IMR-90 (cell line): ENCODE results near the gene ADGRA1.

Experiments used
- BHLHE40 ChIP-seq: fragments of 150-350 bp; IDR thresholded peaks from 2 replicates; pipeline ENCODE4 v1.6.1; 2016; ENCODE audit warnings: mild to moderate bottlenecking, low read depth, low read length
- CEBPB ChIP-seq: IDR thresholded peaks from 2 replicates; pipeline ENCODE4 v1.6.1; 2012; ENCODE audit warnings: low read depth, low read length, improper control_type of control experiment
- MAZ ChIP-seq: IDR thresholded peaks from 2 replicates; pipeline ENCODE4 v1.6.1; 2012; ENCODE audit warnings: low read depth, mild to moderate bottlenecking, low read length, improper control_type of control experiment, moderate library complexity, borderline replicate concordance
- POLR2A ChIP-seq: IDR thresholded peaks from 2 replicates; pipeline ENCODE4 v1.6.1; 2012; ENCODE audit warnings: mild to moderate bottlenecking, low read depth, low read length
- RAD21 ChIP-seq: IDR thresholded peaks from 2 replicates; pipeline ENCODE4 v1.6.1; 2012; ENCODE audit warnings: low read length, improper control_type of control experiment
- RCOR1 ChIP-seq: IDR thresholded peaks from 2 replicates; pipeline ENCODE4 v1.6.1; 2012; ENCODE audit warnings: mild to moderate bottlenecking, low read length, improper control_type of control experiment; ENCODE audit not compliant: insufficient replicate concordance
- RFX5 ChIP-seq: IDR thresholded peaks from 2 replicates; pipeline ENCODE4 v1.8.0; 2012; ENCODE audit warnings: low read depth, mild to moderate bottlenecking, low read length, moderate library complexity
- TF ChIP-seq, protein P1 (sequence below): conservative IDR thresholded peaks from 2 replicates; pipeline ENCODE4 v1.5.1; 2012; ENCODE audit warnings: mild to moderate bottlenecking, low read depth, low read length, improper control_type of control experiment
- TF ChIP-seq, protein P2 (sequence below): fragments of 150-350 bp; IDR thresholded peaks from 2 replicates; pipeline ENCODE4 v1.6.1; 2017; ENCODE audit warnings: mild to moderate bottlenecking, antibody characterized with exemption, low read length, low read depth

DNA sequence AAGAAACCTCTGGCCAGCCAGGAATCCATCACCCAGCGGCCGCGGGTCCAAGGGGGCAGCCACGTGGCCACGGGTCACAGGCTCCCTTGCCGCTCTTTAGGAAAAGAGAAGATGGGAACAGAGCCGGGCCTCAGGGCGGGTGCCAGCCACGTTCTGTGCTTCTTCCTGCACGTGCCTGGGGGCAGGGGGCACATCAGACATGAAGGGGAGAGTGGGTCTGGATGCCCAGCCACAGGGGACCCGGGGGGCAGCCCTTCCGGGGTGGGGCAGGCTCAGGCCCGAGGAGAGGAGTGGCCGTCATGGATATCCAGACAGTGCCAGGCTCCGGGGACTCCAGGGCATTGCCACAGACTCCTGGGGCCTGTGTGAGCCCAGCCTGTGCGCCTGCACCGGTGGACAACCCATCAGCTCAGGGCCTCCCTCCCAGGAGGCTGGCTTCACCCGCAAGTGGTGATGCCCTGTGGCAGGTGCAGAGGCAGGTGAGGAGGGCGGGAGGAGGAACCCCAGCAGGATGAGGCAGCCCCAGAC is 31.0 kb upstream of the ADGRA1 start:
- no peak for TF ChIP-seq RFX5
- TF ChIP-seq, protein P1, sequence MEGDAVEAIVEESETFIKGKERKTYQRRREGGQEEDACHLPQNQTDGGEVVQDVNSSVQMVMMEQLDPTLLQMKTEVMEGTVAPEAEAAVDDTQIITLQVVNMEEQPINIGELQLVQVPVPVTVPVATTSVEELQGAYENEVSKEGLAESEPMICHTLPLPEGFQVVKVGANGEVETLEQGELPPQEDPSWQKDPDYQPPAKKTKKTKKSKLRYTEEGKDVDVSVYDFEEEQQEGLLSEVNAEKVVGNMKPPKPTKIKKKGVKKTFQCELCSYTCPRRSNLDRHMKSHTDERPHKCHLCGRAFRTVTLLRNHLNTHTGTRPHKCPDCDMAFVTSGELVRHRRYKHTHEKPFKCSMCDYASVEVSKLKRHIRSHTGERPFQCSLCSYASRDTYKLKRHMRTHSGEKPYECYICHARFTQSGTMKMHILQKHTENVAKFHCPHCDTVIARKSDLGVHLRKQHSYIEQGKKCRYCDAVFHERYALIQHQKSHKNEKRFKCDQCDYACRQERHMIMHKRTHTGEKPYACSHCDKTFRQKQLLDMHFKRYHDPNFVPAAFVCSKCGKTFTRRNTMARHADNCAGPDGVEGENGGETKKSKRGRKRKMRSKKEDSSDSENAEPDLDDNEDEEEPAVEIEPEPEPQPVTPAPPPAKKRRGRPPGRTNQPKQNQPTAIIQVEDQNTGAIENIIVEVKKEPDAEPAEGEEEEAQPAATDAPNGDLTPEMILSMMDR, result no peak
- TF ChIP-seq BHLHE40, result no peak
- no peak for TF ChIP-seq RCOR1
- TF ChIP-seq CEBPB, result no peak
- TF ChIP-seq, protein P2, sequence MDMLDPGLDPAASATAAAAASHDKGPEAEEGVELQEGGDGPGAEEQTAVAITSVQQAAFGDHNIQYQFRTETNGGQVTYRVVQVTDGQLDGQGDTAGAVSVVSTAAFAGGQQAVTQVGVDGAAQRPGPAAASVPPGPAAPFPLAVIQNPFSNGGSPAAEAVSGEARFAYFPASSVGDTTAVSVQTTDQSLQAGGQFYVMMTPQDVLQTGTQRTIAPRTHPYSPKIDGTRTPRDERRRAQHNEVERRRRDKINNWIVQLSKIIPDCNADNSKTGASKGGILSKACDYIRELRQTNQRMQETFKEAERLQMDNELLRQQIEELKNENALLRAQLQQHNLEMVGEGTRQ, result no peak
- no peak for TF ChIP-seq RAD21
- TF ChIP-seq POLR2A, result no peak
- TF ChIP-seq MAZ, result no peak
